ENCODE measurements around the gene NONO.
"Not testable (repeated sequence)": the region's sequence is repeated elsewhere in the genome, so short reads cannot be mapped to it uniquely, and the experiment has no call there.

NONO gene

GRCh38 chrX:71285929-71286328 lies 2.5 kb downstream of the NONO start:
- DNase-seq (ENCODE audit: low read depth in 2 of 2): no peak

GRCh38 chrX:71291381-71291780 lies 7.9 kb downstream of the NONO start:
- DNase-seq (ENCODE audit: low read depth in 2 of 2): no peak

- DNase-seq (ENCODE audit: low read depth in 2 of 2): no peak
Observed at GRCh38 chrX:71292669-71293365, 9.4 kb downstream of the NONO start.

- DNase-seq (ENCODE audit: low read depth in 2 of 2): no peak
Observed at GRCh38 chrX:71296806-71297205, 13.4 kb downstream of the NONO start.

GRCh38 chrX:71298119-71298518 lies 14.7 kb downstream of the NONO start:
- no peak for DNase-seq (ENCODE audit: low read depth in 2 of 2)

GRCh38 chrX:71300064-71300463 lies 16.6 kb downstream of the NONO start:
- not testable (repeated sequence) for DNase-seq (ENCODE audit: low read depth in 2 of 2)

DNA sequence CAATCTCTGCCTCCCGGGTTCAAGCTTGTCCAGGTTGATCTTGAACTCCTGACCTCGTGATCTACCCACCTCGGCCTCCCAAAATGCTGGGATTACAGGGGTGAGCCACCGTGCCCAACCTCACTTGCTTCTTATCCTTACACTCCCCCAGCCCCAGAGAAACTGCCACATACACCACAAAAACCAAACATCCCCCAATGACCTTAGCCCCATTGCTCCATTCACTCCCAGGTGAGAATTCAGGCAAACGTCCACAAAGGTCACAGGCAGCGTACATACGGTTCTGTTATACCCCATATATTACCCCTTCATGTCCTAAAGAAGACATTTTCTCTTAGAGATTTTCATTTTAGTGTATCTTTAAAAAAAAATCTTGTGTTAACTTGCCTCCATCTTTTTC lies 17.1 kb downstream of the NONO start:
- not testable (repeated sequence) for DNase-seq (ENCODE audit: low read depth in 2 of 2)

DNA sequence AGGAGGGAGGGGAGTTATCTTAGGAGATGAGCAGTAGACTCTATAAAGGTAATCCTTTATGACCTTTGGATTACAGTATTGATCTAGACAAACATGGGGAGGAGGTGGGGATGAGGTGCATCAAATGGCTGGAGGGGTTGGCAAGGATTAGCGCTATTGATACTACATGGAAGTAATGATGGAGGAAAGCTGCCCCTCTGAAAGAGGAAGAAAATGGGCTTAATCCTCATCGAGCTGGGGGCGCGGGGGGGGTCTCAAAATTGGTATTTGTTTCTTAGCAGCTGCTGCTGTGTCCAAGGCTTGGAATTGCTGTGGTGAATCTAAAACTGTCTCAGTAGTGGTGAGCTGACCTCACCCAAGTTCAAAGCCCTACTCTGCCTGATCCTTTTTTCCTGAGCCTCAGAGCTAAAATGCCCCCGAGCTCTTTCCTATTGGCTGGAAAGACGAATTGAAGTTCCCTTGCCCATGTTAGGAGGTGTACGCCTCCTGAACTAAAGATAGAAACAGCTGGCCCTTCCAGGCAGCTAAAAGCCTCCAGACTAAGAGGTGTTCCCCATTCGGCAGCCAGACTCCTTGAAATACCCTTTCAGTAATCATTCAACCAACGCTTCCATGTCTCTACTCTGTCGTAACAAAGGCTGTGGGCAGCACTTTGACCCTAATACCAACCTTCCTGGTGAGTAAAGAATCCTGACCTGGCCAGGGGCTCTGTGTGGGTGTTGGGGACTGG lies 17.9 kb downstream of the NONO start, which contains the start of gene ITGB1BP2:
ITGB1BP2 (plus strand) TSS at position 556 of the 730 bp plus-strand sequence; CDS start at position 613, 57 bp downstream.
- DNase-seq (ENCODE audit: low read depth in 2 of 2): no peak

DNA sequence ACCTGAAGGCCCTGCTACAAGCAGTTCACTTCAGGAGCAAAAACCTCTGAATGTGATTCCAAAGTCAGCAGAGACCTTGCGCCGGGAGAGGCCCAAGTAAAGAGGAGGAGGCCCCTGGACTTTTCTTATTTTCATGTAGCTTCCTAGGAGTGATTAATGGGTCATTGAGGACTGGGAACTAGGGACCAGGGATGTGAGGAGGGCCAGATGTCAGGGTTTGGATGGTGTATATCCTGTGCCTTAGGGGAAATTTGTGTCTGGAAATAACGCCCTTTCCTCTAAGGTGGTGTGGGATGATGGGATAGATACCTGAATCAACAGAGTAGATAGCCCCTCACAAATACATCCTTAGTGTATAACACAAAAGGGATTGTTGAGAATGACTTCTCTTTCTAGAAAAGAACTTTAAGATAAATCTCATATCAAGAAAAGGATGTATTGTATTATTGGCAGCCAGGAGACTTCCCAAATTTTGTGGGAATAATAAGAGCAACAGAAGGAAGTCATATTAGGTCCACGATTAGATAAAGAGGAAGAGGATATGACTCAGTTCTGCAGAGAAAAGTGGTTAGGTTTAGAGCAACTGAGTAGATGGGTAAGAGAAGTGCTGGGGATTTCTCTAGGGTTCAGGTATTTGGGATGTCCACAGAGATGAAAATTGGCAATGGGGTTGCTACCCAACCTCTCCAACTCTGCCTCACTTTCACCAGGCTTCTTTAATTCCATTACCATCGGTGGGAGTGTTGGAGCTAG lies 19.2 kb downstream of the NONO start:
- DNase-seq (ENCODE audit: low read depth in 2 of 2): no peak

DNA sequence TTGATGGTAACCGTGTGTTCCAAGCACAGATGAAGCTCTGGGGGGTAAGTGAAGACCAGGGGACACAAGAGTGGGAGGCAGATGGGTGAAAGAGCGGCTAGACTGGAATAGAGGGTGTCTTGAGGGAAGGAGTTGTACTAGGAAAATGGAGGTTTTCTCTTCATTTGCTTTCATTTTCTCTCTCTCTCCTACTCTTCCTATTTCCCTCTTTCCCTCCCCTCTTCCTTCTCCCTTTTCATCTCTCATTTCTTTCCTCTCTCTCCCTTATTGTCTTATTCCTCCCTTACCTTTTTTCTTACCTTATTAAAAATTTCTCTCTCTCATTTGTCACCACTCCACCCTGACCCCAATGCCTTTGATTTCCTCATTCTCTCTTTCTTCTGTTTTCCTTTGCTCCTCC lies 21.1 kb downstream of the NONO start:
- no peak for DNase-seq (ENCODE audit: low read depth in 2 of 2)

- no peak for DNase-seq (ENCODE audit: low read depth in 2 of 2)
Observed at GRCh38 chrX:71315917-71316316, 32.5 kb downstream of the NONO start.

GRCh38 chrX:71316959-71317358 lies 33.5 kb downstream of the NONO start:
- DNase-seq (ENCODE audit: low read depth in 2 of 2): not testable (repeated sequence)

DNA sequence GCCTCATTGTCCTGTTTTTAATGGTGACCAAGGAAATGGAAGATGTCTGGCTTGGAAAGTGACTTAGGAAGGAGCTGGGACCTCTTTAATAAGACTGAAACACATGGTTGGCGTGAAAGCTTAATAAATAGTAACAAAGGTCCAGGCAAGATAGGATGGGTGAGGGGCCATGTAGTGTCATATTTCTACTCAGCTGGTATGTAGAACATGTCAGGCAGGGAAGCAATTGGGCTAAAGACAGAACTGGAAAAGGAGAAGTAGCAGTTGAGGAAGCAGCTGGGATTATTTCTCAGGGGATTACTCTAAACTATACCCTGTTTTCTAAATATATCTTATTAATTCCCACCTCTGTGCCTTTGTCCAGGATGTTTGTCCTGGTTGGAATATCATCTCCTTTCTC lies 36.7 kb downstream of the NONO start:
- no peak for DNase-seq (ENCODE audit: low read depth in 2 of 2)

DNA sequence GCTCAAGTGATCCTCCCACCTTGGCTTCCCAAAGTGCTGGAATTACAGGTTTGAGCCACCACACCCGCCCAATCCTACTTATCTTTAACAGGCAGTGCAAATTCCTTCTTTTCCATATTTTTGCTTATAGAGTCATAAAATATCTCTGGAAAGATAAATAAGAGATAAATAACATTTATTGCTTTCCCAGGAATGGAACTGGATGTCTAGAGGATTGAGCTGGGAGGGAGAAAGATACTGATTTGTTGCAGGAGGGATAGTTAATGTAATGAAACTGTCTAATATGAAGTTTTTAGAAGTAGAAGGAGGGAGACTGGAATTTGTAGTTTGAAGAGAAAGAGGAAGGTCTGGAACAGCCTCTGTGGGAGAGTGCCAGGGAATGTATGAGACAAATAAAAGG lies 38.3 kb downstream of the NONO start:
- no peak for DNase-seq (ENCODE audit: low read depth in 2 of 2)

- not testable (repeated sequence) for DNase-seq (ENCODE audit: low read depth in 2 of 2)
Observed at GRCh38 chrX:71324452-71324851, 41.0 kb downstream of the NONO start.

DNA sequence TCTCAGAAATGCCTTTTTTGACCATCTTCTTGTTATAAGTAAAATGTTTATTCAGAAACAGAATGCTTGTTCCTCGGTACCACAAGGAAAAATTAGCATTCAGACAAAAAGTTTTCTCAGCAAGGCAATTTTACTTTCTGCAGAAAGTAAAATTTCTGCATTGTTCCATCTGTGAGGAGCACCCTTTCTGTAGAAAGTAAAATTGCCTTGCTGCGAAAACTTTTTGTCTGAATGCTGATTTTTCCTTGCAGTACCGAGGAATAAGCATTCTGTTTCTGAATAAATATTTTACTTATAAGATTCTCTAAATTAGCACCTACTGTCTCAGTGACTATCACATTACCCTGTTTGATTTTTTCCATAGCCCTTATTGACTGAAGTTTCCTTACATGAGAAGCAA lies 43.0 kb downstream of the NONO start:
- DNase-seq (ENCODE audit: low read depth in 2 of 2): no peak

GRCh38 chrX:71349151-71349665 lies 65.8 kb downstream of the NONO start:
- DNase-seq (ENCODE audit: low read depth in 2 of 2): not testable (repeated sequence)

DNA sequence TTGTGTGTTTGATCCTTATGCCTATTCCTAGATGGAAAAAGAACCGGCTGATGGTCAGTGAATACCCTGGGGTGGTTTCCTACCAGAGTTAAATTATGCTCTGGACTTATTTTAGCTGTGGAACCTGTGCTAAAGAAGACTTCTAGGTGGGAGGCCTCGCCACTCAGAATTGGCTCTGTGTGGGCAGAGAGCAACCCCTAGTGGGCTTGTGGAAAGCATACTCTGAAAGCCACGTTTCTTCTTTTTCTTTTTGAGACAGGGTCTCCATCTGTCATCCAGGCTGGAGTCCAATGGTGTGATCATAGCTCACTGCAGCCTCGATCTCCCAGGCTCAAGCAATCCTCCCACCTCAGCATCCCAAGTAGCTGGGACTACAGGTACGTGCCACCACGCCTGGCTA lies 66.4 kb downstream of the NONO start:
- DNase-seq (ENCODE audit: low read depth in 2 of 2): not testable (repeated sequence)
